H4 (cell line): ENCODE measurements around the gene POMT2. TPM values are rescaled to one million over a fixed set of nuclear protein-coding genes. Genes with fewer than 3 reads are reported as not detected.

Experiments used
- DNase-seq: peaks from one replicate; pipeline ENCODE4 v3.0.0-alpha.2; 2015; ENCODE audit warnings: low spot score
- total RNA-seq: library from RNA; depleted of rRNA; stranded (reverse); fragments of >200 nt; shearing (Covaris generic); gene quantifications from 2 replicates; pipeline ENCODE4 v1.2.3, GENCODE V29; 2014

The POMT2 gene
- total RNA-seq, 1 experiment from 2014 or later = 13.7 TPM

DNA sequence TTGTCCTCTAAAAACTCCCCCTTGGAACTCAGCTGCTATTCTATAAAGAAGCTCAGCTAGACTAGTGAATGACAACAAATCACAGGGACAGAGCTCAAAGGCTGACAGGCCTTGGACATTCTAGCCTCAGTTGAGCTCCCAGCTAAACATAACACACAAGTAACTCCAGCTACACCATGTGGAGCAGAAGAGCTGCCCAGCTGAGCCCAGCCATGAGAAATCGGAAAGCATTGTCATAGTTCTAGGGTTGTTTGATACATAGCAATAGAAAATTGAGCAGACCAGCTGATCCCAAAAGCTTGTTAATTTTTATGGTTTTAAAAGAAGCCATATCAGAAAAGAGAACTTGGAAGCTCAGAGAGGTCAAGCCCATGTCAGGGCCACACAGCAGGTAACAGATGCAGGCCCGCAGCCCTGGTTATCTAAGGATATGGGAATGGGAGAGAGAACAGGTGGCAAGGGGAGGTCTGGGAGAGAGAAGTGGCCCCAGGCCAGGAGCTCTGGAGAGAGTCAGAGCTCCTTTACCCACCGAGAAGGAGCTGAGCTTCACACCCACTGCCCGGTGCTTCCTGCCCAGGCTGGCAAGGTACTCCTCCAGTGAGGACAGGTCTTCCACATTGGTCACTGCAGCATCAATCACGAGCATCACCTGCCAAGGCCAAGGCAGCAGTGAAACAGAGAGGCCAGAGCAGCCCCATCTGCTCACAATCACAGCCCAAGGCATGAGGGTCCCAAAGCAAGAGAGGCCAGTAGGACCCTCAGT is 52.6 kb downstream of the POMT2 start:
- DNase-seq = no peak

DNA sequence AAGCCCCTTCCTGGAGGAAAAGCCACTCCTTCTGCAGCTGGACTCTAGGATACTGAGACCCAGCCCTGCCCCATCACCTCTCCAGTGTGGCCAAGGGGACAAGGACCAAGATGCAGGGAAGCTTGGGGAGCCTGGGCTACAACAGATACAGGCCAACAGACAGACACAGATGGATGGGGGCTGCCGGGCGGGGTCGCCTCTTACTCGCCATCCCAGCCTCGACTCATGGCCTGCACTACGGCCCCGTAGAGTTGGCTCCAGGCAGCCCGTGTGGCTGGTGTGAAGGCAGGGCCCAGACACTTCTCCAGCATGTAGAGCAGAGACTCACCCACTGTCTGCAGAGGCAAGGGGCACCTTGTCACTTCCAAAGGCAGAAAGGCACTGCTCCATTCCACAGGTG is 54.3 kb downstream of the POMT2 start:
- no peak for DNase-seq

DNA sequence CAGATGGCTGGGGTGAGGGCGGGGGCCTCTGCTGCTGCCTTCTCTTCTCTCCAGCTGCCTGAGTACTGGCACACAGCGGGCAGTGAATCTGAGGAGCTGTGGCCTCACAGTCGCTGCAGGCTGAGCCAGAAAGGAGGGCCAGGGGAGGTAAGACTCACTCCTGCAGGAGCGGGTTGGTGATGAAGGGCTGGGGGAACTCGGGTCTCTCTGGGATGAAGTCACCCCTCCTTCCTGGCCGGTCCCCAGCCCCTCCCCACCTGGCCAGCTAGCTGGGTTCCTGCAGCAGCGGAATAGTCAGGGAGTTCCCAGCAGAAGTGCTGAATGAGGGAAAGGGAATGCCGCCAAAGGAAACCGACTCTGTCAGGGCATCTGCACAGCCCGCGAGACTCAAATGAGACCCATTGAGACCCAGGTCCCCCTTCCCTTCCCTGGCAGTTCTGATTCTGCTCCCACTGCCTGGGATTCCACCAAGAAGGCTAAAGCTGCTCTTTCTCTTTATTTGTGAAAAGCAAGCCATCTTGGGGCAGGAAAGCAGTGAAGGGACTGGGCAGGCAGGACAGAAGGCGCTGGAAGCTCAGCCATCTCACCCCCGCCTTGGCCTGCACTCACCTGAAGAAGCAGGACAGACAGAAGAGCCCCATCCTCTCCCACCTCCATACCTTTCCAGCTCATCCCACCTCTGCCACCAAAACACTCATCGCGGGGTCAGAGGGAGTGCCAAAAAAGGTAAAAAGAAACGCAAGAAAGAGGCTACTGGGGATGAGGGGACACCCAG is 54.9 kb downstream of the POMT2 start:
- no peak for DNase-seq

DNA sequence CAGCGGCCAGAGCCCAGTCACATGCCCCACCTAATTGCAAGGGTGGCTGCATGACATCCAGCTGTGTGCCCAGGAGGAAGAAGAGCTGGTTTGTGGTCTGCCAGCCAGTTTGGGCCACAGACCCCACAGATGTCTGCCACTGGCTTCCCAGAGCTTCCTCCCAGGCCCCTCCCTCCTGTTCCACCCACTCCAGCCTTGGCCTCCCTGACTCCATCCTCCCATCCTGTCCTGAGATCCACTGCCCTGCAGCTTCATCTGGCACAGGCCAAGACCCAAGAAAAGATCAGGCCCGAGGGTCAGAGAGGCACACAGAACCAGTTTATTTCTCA is 55.5 kb downstream of the POMT2 start:
- DNase-seq = no peak

DNA sequence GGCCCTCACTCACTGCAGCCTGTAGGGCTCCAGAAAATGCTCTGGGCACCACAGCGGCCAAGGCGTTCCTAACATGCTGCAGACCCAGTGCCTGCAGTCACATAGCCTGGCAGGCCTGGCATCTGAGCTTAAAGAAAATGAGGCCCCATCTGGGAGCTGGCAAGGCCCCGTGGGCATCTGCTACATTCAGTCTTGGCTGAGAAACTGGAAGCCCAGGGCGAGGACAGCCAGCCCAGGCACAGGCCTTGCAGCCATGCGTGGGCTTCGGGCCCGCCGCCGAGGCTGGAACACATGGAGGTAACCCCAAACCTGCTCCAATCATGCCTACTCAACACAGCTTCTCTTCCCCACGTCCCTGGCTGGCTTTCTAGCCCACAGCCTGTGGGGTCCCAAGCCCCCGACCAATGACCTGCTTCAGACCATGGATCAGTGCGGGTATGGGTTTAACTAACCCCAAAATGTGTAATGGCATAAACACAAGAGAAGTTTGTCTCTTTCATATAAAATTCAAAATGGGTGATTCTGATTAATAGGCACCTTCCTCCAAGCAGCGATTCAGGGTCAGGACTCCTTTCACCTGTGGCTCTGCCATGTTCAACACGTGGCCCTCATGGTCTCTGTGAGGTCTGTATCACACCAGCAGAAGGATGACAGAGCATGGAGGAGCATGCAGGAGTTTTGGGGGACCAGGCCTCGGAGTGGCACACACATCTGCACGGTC is 56.1 kb downstream of the POMT2 start:
- DNase-seq = no peak

DNA sequence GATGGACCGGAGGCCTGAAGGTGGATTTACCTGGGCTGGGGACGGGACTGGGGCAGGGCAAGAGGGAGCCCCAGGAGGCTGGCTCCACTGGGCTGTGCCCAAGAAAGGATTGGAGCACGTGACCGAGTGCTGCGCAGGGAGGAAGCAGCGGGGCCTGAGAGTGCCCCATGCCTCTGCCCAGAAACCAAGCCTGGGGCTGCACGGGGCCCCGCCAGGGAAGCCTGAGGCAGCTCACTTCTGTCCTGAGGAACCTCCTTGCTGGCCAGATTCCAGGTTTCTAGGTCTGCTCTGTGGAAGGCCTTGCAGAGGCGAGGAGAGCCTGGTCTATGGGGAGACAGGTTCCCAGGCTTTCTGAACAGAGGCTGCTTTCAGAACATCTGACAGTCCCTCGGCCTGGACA is 60.1 kb downstream of the POMT2 start:
- DNase-seq = no peak

DNA sequence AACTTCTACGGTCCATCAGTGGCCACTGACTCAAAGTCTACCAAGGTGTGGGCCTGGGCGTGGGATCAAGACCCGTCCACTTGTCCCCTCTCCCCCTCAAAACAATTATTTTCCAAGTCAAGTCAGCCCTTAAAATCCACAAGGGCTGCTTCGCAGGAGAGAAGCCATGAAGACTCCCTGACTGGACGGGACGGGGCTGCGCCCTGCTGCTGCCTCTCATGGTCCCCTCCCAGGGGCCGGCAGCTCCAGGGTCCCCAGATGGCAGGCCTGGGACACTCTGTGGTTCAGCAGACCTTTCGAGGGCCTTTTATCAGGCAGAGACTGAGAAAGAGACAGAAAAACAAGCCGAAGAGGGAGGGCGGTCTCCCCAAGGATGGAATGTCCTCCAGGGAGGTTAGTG is 60.5 kb downstream of the POMT2 start:
- no peak for DNase-seq

DNA sequence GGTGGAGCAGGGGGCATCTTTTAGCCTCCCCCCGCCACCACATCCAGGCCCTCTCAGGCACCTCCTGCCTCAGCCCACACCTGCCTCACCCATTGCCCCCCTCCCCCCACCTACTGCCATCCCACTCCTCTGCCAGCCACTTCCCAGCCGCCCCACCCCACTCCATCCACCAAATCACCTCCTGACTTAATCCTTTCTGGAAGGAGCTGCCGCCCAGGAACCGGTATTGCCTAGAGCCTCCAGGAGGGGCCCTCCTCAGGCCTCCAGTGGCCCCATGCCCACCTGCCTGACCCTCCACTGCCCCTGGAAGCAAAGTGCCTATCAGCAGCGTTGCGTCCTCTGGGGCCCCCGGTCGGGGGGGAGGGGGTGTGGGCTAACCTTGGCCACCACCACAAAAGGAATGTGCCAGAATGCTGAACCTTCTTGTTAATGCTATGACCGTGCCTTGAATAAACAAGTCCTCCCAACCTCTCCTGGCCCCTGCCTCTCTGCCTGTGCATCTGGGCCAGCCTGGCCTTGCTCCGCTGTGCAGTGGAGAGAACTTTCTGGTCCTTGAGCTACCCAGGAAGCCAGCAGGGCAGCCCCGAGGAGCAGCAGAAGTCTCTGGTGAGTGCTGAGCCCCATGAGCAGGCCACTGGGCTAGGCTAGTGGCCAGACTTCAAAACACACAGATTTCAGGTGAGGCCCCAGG is 61.5 kb downstream of the POMT2 start:
- DNase-seq = no peak

DNA sequence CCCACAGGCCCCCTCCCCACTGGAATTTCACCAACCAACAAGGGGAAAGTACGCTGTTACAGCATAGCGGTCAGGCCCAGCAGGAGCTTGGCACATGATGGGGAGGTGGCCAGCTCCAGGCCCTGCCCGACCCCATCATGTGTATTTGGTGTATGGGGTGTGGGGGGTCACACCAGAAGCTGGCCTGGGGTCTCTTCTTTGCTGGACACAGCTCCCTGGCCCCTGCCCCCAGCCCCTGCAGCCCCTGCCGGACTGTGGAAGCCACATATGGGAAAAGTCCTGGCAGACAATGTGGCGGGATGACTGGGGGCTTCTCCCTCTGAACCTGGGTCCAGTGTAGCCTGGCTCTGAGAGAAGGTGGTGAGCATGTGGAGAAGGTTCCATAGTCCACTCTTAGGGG is 62.1 kb downstream of the POMT2 start:
- DNase-seq = no peak

DNA sequence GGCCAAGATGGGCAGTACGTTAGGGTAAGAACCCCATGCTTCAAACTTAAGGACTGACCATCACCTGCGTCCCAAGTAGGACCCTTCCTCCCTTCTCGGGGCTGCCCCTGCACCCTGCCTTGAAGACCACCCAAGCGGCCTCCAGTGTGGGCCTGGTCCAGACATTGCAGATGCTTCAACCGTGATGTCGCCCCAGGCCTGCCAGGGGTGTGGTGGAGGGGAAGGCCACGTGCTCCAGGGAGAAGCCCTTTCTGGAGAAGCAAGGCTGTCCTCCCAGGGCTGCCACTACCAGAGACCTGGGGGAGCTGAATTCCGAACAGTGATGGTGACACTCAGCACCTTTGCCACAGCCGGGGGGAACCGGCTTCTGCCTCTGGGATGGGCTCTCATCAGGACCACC is 63.0 kb downstream of the POMT2 start:
- DNase-seq = no peak

DNA sequence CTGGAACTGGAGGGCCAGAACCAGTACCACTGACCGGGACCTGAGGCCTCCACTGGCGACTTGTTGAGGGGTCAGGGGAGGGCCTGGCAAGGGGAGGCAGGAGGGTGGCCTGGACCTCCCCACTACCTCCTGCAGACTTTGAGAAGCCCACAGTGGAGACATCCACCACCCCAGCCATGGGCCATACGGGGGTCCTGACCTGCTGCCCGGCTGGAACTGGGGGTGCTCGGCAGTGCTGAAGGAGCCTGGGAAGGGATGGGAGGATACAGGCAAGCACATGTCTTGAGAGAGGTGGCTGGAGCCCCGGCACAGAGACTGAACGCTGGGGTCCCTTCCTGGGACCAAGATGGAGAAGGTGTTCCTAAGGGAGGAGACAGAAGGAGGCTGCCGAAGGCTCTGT is 64.0 kb downstream of the POMT2 start:
- no peak for DNase-seq

DNA sequence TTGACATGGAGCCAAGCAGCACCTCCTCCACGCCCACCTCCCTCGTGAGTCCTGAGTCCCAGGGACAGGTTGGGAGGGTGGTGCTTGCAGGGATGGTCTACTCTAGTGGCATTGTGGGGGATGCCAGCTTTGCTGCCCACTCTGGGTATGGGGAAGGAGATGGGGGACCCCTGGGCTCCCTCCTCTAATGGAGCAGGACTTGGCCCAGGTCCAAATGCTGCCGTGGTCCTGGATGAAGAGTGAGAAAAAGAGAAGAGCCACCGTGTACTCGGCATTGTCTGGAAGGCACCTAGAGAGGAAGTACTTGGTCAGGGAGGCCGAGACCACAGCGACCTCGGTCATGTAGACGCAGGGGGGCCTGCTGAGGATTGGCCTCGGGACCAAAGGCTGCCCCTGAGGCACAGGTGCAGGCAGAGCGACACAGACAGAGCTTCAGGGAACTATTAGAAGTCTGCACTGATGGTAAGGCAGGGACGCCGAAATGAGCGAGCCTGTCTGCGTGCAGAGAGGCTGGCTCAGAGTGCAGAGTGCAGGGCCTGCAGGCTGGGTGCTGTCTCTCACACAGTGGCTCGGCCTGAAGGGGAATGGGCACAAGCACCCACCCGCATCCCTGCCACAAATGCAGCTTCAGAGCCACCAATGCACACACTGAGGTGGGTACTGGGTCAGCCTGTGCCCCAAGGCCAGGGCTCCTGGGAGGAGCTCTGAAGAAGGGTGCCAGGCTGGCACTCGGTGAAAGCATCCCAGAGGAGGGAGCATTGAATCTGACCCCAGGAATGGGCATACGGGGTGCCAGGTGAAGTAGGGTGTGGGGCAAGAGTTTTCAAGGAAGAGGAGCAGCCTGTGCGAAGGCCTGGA is 67.1 kb downstream of the POMT2 start:
- DNase-seq = no peak

DNA sequence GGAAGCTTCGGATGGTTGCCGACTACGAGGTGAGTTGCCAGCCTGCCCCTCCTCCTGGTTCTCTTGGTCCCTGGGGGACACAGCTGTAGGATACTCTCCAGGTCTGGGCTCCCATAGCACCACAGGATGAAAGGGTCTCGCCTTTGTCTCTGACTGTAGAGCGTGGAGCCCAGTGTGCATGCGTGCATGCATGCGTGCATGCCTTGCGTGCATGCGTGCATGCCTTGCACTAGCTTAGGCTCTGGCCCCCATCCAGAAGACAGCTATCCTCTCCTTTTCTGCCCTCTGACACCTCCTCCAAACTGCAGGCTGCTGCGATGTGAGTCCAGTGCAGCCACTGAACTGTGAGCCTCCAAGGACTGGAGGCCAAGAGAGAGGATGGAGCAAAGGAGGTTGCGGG is 68.8 kb downstream of the POMT2 start:
- no peak for DNase-seq

DNA sequence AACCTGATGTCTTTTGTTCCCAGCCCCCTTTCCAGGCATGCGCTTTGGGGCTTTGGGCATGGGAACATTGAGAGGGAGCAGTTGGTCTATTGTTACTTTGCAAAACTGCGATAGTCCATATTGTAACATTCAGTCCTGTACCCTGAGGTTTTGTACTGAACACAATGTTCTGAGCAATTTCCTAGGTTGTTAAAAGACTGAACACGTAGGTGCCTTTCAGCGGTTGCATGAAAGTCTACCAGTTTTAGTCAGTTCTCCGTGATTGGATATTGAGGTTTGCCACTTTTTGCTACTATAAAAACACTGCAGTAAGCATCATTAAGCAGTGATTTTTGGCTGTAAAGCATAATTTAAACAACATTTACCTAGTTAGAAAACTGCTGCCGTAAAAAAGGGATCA is 69.8 kb downstream of the POMT2 start:
- DNase-seq = no peak

DNA sequence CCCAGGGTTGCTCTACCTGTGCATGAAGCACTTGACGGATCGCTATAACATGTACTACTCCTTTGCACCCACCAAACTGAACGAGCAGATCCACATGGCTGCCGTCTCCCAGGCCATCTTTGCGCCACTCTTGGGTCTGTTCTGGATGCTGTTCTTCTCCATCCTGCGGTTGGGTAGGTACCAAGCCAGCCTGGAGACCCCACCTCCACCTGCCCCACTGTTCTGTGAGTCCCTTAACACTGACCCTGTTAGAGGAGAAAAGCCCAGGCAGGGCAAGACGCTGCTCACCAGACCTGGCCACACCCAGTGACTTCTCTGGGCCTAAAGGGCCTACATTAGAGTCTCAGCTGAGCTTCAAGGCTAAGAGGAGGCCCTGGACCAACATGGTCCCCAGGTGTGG is 71.4 kb downstream of the POMT2 start:
- no peak for DNase-seq

DNA sequence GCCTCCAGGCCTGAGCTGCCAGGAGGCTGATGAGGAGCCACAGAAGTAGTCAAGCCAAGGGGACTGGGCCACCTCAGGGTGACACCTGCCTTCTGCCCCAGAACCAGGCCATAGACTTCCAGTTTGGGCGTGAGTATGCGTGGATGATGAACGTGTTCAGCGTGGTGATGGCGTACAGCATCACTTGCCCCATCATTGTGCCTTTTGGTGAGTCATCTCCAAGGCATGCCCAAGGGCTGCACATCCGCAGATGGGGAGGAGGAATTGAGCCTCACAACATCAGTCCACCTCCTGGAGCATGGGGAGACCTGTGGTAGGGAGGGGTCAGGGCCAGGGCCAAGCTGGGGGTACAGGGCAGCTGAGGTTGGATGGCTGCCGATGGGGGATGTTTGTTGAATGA is 72.0 kb downstream of the POMT2 start:
- no peak for DNase-seq

DNA sequence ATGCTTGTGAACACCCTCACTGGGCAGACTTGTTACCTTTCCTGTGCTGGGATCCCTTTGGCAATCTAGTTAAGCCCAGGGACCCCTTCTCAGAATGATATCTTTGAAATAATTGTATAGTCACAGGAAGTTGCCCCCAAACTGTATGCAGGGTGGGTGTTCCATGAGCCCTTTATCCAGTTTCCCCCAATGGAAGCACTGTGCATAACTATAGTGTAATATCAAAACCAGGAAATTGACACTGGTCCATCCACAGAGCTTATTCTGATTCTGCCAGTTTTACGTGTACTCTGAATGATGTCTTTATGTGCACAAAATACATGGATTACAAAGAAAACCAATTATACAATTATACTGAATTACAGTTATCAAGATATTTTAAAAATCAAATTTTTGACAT is 73.9 kb downstream of the POMT2 start:
- DNase-seq = no peak

DNA sequence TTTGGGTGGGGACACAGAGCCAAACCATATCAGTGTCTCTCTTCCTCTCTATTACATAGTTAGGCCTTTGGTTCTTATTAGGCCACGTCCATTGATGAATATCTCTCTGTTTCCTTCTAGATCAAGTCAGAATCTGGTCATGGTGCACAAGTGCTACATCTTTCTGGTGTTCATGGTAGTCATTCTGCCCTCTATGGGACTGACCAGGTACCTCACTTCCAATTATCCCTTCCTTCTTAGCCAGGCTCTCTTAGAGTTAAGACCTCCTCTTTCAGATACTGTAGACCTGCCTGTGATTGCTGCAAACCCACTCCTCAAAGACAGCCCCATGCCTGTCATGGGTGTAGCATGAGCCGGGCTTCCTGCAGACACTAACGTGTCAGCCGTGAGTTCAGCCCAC is 74.9 kb downstream of the POMT2 start:
- DNase-seq = no peak

DNA sequence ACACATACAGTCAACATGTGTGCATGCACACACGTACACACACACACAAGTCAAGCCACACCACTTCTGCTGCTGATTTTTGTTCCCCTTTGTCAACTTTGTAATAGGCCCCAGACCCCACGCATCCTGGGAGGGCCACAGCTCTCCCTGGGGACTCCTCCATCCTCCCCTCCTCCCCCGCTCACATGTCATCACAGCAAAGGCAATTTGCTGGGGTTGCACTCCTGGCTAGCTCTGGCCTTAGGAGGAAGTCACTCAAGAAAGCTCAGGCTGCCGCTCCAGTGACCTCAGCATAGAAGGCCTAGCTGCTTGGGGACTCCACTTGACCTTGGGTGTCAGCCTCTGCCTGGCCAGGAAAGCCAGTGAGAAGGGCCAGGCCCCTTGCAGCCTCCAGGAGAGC is 76.8 kb downstream of the POMT2 start:
- no peak for DNase-seq

DNA sequence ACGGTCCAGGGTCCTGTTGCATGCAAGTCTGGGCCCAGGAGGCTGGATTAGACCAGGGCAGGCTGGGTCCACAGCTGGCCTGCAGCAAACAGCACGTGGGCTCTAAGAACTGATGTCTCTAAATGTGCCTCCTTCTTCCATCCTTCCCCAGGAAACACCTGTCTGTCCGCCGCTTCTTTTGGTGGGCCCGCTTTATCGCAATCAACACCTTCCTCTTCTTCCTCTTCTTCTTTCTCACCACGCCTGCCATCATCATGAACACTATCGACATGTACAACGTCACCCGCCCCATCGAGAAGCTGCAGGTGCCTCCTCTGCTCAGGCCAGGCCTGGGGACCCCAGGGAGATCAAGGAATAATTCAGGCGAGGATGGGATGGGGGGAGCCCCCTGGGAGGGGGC is 77.9 kb downstream of the POMT2 start:
- DNase-seq = no peak

DNA sequence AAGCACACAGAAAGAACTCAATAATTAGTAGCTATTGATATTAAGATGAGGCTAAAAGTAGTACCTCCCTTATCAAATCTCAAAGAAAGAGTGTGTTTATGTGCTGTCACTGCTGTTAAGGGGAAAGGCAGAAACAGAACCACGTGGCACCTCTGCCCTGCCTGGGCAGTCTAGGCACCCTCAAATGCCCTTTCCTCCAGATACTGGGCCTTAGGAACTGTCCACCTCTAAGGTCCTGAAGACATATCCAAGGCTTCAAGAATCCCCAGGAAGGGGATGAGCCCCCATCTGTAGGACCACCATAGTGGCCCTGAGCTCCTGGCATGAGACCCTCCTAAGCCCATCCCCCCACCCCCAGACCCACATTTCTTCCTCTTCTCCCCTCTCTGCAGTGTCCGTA is 78.7 kb downstream of the POMT2 start:
- no peak for DNase-seq
